BJ (cell line): ENCODE data around the gene FBXO31. TPM values are rescaled to one million over a fixed set of nuclear protein-coding genes. Genes with fewer than 3 reads are reported as not detected.

Experiments used
- CTCF ChIA-PET: fragments of 350-600 bp; formaldehyde crosslinking; extraction: SDS; loops from one replicate; lab custom pipeline; 2021; ENCODE audit warnings: antibody characterized with exemption, inconsistent platforms; lab: Yijun Ruan, JAX
- POLR2A ChIA-PET: fragments of 300-600 bp; sonication (Branson Sonifier 250); formaldehyde crosslinking; extraction: SDS; loops from one replicate; lab custom pipeline; 2021; ENCODE audit warnings: antibody characterized with exemption; lab: Charles Lee
- DNase-seq: peaks from one replicate; pipeline ENCODE4 v3.0.0-alpha.2; 2011; ENCODE audit warnings: low read depth
- H3K27me3 ChIP-seq: 2 replicates; pipeline ENCODE4 v1.6.0; 2011; ENCODE audit warnings: low read length; ENCODE audit not compliant: control insufficient read depth, insufficient read depth
- H3K36me3 ChIP-seq: 2 replicates; pipeline ENCODE4 v1.5.1; 2011; ENCODE audit warnings: low read length; ENCODE audit not compliant: control insufficient read depth, insufficient read depth
- H3K4me3 ChIP-seq: 2 replicates; pipeline ENCODE4 v1.5.1; 2011; ENCODE audit warnings: low read depth, mild to moderate bottlenecking, control low read depth, low read length
- polyA plus RNA-seq: library from polyadenylated mRNA; depleted of rRNA; stranded (reverse); fragments of >200 nt; gene quantifications from 2 replicates; pipeline ENCODE4 v1.2.3, GENCODE V29; 2011
- TF ChIP-seq, protein P1 (sequence below): IDR thresholded peaks from 2 replicates; pipeline ENCODE4 v1.5.1; 2011; ENCODE audit warnings: low read depth, mild to moderate bottlenecking, control low read depth, inconsistent platforms, low read length, moderate library complexity; ENCODE audit not compliant: insufficient read depth

FBXO31 gene
- polyA plus RNA-seq, 1 experiment, result 24.8 TPM

DNA sequence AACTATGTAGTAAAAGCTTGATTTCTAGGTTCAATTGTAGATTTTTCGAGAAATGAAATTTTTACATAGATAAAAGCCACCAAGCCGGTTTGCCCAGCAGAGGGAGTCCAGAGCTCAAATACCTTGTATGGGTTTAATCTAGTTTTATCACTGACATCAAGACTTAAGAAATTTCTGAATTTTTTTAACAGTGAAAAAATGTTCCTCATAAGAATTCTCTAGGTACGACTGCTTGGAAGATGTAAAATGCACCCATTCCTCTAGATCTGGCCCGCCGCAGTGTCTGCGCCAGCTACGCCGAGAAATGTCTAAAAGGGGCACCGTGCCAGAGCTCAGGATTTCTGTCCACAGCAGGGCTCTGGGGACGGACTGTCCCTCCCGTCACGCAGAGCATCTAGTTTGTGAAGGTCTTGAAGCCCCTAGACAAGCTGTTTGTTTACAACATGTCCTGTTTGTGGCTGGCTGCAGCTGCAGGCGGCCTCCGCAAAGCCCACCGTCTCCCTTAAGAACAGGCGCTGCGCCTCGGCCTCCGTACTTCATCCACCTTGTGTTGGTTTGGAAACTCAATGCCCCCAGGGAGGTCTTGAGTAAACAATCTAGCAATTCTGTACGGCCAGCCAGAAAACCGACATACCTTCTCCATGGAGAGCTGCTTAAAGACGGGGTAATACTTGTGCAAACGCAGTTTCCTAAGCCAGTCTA, 33.4 kb upstream of the FBXO31 start:
- DNase-seq, result no peak
- Histone ChIP-seq H3K4me3 (no peak overlapping the region), H3K27me3 (no peaks in the 10 kb centered on the region), H3K36me3 (peaks cover 10% of the 10 kb centered on the region)
- POLR2A ChIA-PET, result no interaction called here
- TF ChIP-seq, protein P1, sequence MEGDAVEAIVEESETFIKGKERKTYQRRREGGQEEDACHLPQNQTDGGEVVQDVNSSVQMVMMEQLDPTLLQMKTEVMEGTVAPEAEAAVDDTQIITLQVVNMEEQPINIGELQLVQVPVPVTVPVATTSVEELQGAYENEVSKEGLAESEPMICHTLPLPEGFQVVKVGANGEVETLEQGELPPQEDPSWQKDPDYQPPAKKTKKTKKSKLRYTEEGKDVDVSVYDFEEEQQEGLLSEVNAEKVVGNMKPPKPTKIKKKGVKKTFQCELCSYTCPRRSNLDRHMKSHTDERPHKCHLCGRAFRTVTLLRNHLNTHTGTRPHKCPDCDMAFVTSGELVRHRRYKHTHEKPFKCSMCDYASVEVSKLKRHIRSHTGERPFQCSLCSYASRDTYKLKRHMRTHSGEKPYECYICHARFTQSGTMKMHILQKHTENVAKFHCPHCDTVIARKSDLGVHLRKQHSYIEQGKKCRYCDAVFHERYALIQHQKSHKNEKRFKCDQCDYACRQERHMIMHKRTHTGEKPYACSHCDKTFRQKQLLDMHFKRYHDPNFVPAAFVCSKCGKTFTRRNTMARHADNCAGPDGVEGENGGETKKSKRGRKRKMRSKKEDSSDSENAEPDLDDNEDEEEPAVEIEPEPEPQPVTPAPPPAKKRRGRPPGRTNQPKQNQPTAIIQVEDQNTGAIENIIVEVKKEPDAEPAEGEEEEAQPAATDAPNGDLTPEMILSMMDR, result peak; percentile 75
- CTCF ChIA-PET, result interaction anchor here (0.6 to 4.6 kb wide), 29 partner anchors 9 to 362 kb away, joined by 3 to 66 read pairs (median 4); no protein-coding TSS in a partner anchor

DNA sequence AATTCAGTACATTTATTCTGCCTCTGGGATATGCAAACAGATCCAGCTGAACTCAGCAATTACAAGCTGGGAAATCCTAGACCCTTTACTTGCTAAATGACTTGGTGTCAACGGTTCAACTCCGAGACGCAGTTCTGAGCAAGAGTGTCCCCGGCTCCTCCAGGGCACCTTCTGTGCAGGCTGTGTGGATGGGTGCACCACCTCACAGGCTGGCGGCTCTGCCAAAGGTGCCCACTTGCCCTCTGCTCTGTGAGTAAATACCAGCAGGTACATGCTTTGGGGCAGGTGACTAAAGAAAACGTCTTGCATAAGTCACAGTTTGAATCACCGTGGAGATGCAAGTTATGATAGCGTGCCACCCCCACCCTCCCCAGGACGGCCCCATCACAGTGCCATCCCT, 31.9 kb upstream of the FBXO31 start:
- no peak for DNase-seq
- H3K27me3 ChIP-seq, result no peaks in the 10 kb centered on the region
- CTCF ChIA-PET, result interaction anchor here (0.7 to 4.6 kb wide), 4 partner anchors 14 to 221 kb away, joined by 3 to 66 read pairs (median 4); no protein-coding TSS in a partner anchor
- POLR2A ChIA-PET, result no interaction called here
- peaks cover 16% of the 10 kb centered on the region for H3K36me3 ChIP-seq
- H3K4me3 ChIP-seq, result no peak overlapping the region
- TF ChIP-seq, protein P1, result no peak

DNA sequence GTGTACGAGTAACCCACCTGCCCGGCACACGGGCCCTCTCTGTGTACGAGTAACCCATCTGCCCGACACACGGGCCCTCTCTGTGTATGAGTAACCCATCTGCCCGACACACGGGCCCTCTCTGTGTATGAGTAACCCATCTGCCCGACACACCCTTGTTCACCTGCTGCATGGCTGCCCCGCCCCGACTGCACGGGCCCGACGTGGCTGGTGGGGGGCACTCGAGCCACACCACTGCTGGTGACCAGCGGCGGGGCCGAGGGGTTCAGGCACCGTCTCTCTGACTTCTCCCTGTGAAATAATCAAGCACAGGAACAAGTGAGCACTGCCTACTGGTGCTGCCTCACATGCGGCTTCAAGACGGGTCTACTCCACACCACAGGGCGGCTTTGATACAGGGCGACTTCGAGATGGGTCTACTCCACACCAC, 30.7 kb upstream of the FBXO31 start:
- H3K27me3 ChIP-seq, result no peaks in the 10 kb centered on the region
- TF ChIP-seq, protein P1, result no peak
- DNase-seq, result no peak
- ChIA-PET POLR2A (no interaction called here), CTCF (interaction anchor here (4.6 kb wide), 1 partner anchor 222 kb away, joined by 66 read pairs; no protein-coding TSS in a partner anchor)
- H3K4me3 ChIP-seq, result no peak overlapping the region
- peaks cover 17% of the 10 kb centered on the region for H3K36me3 ChIP-seq

DNA sequence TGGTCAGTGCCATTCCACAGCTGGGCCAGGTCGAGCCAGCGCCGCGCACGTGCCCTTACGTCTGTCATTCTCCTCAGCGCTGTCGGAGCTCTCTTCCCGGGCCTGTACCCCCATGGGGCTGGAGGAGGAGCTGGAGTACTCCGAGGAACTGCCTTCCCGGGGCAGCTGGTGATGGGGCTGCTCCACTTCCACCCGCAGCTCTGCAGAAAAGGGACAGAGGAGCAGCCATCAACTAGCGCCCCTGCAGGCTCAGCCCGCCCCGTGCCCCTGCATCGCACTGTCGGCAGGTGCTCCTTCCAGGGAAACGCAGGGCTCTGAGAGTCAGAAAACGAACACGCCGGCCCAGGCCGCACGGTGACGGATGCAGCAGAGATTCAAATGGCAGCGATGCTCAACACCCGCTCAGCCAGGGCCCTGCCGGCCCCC, 29.4 kb upstream of the FBXO31 start:
- Histone ChIP-seq H3K4me3 (no peak overlapping the region), H3K27me3 (no peaks in the 10 kb centered on the region), H3K36me3 (peaks cover 17% of the 10 kb centered on the region)
- ChIA-PET CTCF (interaction anchor here (0.7 to 1.7 kb wide), 3 partner anchors 18 to 241 kb away, joined by 3 to 11 read pairs (median 4); no protein-coding TSS in a partner anchor), POLR2A (no interaction called here)
- DNase-seq, result no peak
- TF ChIP-seq, protein P1, result no peak

DNA sequence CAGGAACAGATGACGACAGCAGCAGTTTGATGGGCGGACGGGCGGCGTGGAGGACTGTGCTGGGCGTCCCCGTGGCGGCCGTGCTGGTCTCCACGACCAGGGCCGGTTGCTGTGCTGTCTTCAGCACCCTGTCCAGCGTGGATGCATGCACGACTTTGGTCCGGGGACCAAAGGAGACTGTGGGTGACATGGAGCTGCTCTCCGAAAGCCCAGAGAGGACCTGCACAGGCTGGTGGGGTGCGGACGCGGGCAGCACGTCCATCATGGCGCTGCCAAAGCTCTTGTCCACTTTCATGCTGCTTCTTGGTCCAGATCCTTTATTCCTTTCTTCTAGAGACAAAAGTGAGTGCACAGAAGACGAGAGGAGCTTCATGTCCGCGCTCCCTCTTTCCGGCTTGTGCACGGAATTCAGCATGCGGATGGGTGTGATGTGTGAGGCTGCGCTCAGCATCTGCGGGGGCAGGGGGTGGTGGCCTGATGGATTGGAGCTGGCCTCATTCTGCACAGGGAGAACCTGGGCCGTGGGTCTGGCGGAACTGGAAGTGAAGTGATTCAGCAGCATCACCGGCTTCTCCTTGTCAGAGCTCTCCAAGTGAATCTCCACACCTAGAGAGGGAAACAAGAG, 28.9 kb upstream of the FBXO31 start:
- Histone ChIP-seq H3K27me3 (no peaks in the 10 kb centered on the region), H3K36me3 (peaks cover 17% of the 10 kb centered on the region), H3K4me3 (no peak overlapping the region)
- TF ChIP-seq, protein P1, result no peak
- no peak for DNase-seq
- ChIA-PET POLR2A (no interaction called here), CTCF (interaction anchor here (0.7 to 1.7 kb wide), 3 partner anchors 18 to 242 kb away, joined by 3 to 11 read pairs (median 4); no protein-coding TSS in a partner anchor)
